OCI-LY7 (cell line): ENCODE data around the gene DLG3. TPM values are rescaled to one million over a fixed set of nuclear protein-coding genes. Genes with fewer than 3 reads are reported as not detected.

Experiments
- BruUV-seq: library from RNA; stranded (reverse); fragments of 400-500 nt; replicated peaks from 2 replicates; lab custom pipeline; 2021; lab: Mats Ljungman, UMichigan
- CTCF ChIA-PET: fragments of 300-600 bp; sonication (Branson Sonifier 250); formaldehyde crosslinking; loops from one replicate; lab custom pipeline; 2022; ENCODE audit warnings: antibody characterized with exemption; ENCODE audit not compliant: unreplicated experiment; lab: Charles Lee
- POLR2A ChIA-PET: fragments of 300-600 bp; sonication (Branson Sonifier 250); formaldehyde crosslinking; loops from one replicate; lab custom pipeline; 2022; ENCODE audit warnings: antibody characterized with exemption; lab: Charles Lee
- DNase-seq: peaks from one replicate; pipeline ENCODE4 v3.0.0-alpha.2; 2015; ENCODE audit warnings: low spot score
- H2AFZ ChIP-seq: fragments of 200-600 bp; sonication (generic), shearing (Covaris generic); 2 replicates; pipeline ENCODE4 v1.6.1; 2014; ENCODE audit warnings: mild to moderate bottlenecking, antibody characterized with exemption, low read length, moderate library complexity
- H3K27ac ChIP-seq: fragments of 200-600 bp; sonication (generic); 2 replicates; pipeline ENCODE4 v1.5.1; 2014; ENCODE audit warnings: mixed run types, low read depth, mild to moderate bottlenecking, moderate library complexity, low read length, inconsistent platforms; ENCODE audit not compliant: poor library complexity, severe bottlenecking
- H3K36me3 ChIP-seq: fragments of 200-600 bp; sonication (generic); 2 replicates; pipeline ENCODE4 v1.6.1; 2014; ENCODE audit warnings: mild to moderate bottlenecking, antibody characterized with exemption, low read length, moderate library complexity, mixed read lengths; ENCODE audit not compliant: insufficient read depth
- H3K4me1 ChIP-seq: fragments of 200-600 bp; sonication (generic); 2 replicates; pipeline ENCODE4 v1.5.1; 2014; ENCODE audit warnings: mild to moderate bottlenecking, low read length; ENCODE audit not compliant: insufficient read depth, poor library complexity, severe bottlenecking
- H3K4me2 ChIP-seq: fragments of 200-600 bp; sonication (generic); 2 replicates; pipeline ENCODE4 v1.6.1; 2014; ENCODE audit warnings: mild to moderate bottlenecking, low read length
- H3K4me3 ChIP-seq: fragments of 200-600 bp; sonication (generic); 2 replicates; pipeline ENCODE4 v1.5.1; 2014; ENCODE audit warnings: mild to moderate bottlenecking, low read depth, low read length; ENCODE audit not compliant: poor library complexity, severe bottlenecking
- H3K79me2 ChIP-seq: fragments of 200-600 bp; sonication (generic); 2 replicates; pipeline ENCODE4 v1.6.1; 2016; ENCODE audit warnings: low read depth, mild to moderate bottlenecking, low read length, moderate library complexity, mixed read lengths; ENCODE audit not compliant: insufficient read depth
- H3K9me2 ChIP-seq: fragments of 200-600 bp; sonication (generic); 2 replicates; pipeline ENCODE4 v1.6.1; 2016; ENCODE audit warnings: mild to moderate bottlenecking, low read length, mixed read lengths; ENCODE audit not compliant: insufficient read depth
- H3K9me3 ChIP-seq: fragments of 200-600 bp; sonication (generic); 2 replicates; pipeline ENCODE4 v1.6.1; 2014; ENCODE audit warnings: mild to moderate bottlenecking, mixed run types, low read length, mixed read lengths
- H4K20me1 ChIP-seq: fragments of 200-600 bp; sonication (generic); 2 replicates; pipeline ENCODE4 v1.6.1; 2014; ENCODE audit warnings: mild to moderate bottlenecking, antibody characterized with exemption, low read length, moderate library complexity, mixed read lengths; ENCODE audit not compliant: insufficient read depth
- CTCF ChIP-seq: fragments of 200-600 bp; sonication (generic); conservative IDR thresholded peaks from 2 replicates; pipeline ENCODE4 v1.5.1; 2014; ENCODE audit warnings: mild to moderate bottlenecking, antibody characterized with exemption, low read length, moderate library complexity, mixed read lengths
- EZH2phosphoT487 ChIP-seq: fragments of 200-600 bp; sonication (generic); IDR thresholded peaks from 2 replicates; pipeline ENCODE4 v1.6.1; 2018; ENCODE audit warnings: low read depth, borderline replicate concordance, mild to moderate bottlenecking, mixed run types, antibody characterized with exemption, low read length, moderate library complexity, mixed read lengths
- intact Hi-C: fragments of 100-400 bp; cut with micrococcal nuclease; formaldehyde crosslinking; loops from one replicate; pipeline ENCODE4 v1.10.0; 2022; ENCODE audit not compliant: unreplicated experiment
- total RNA-seq, 2 experiments: library from RNA; depleted of rRNA in 1 of 2; stranded (reverse); fragments of >200 nt in 1 of 2; shearing (Covaris generic) in 1 of 2; gene quantifications; 2 replicates each; pipeline ENCODE4 v1.2.3, GENCODE V29; 2014 to 2022

DLG3 gene
- total RNA-seq, 2 experiments from 2014 or later, result 0.06 TPM; not detected in 1

GRCh38 chrX:70446380-70447350 is 2.0 kb downstream of the DLG3 start:
- no peaks in the 10 kb centered on the region for H3K9me3 ChIP-seq

GRCh38 chrX:70449457-70449966 is 4.9 kb downstream of the DLG3 start:
- no TSS peak for BruUV-seq
- no peak for DNase-seq
- no peak overlapping the region for H3K27ac ChIP-seq
- H3K9me2 ChIP-seq, result no peaks in the 10 kb centered on the region
- no peak overlapping the region for H2AFZ ChIP-seq
- no peaks in the 10 kb centered on the region for H3K9me3 ChIP-seq
- CTCF ChIA-PET, result no interaction called here
- no peak overlapping the region for H3K4me2 ChIP-seq
- POLR2A ChIA-PET, result no interaction called here
- no peaks in the 10 kb centered on the region for H4K20me1 ChIP-seq
- TF ChIP-seq CTCF (no peak), EZH2phosphoT487 (no peak)
- no peaks in the 10 kb centered on the region for H3K36me3 ChIP-seq
- peaks cover 8% of the 10 kb centered on the region for H3K4me1 ChIP-seq
- intact Hi-C loops, result no loop called here
- H3K4me3 ChIP-seq, result no peak overlapping the region
- no peaks in the 10 kb centered on the region for H3K79me2 ChIP-seq

More at GRCh38 chrX:70446380-70447350, 2.0 kb downstream of the DLG3 start:
- DNase-seq, result no peak
- Histone ChIP-seq H2AFZ (no peak overlapping the region), H3K36me3 (no peaks in the 10 kb centered on the region), H3K27ac (no peak overlapping the region), H3K4me1 (no peaks in the 10 kb centered on the region), H3K4me2 (no peak overlapping the region), H4K20me1 (no peaks in the 10 kb centered on the region), H3K4me3 (no peak overlapping the region), H3K9me2 (no peaks in the 10 kb centered on the region), H3K79me2 (no peaks in the 10 kb centered on the region)
- ChIA-PET CTCF (no interaction called here), POLR2A (no interaction called here)
- intact Hi-C loops, result no loop called here
- no TSS peak for BruUV-seq
- TF ChIP-seq EZH2phosphoT487 (no peak), CTCF (no peak)
